COLO668 (cell line): ENCODE results near the gene PTCD1.

ENCODE experiments used
- DNase-seq: peaks from one replicate; lab custom pipeline; 2025; ENCODE audit not compliant: unreplicated experiment; lab: John Stamatoyannopoulos, UW

The PTCD1 gene

DNA sequence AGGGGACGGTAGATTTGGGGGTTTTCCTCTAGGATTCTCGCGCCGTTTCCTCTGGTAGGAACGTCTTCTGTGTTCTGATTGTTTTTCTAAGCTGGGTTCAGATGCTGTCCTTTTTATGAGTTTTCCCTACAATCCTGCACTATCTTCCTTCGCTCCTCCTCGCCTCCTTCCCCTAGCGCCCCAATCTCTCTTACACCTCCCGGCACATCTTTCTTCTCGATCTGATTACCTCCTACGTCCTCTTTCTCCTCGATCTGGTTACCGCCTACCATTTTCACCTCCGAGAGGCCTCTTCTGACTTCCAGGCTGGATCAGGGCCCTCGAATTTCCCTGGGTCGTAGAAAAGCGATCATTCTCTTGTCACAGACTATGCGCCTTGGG lies 29.4 kb downstream of the PTCD1 start:
- no peak for DNase-seq

DNA sequence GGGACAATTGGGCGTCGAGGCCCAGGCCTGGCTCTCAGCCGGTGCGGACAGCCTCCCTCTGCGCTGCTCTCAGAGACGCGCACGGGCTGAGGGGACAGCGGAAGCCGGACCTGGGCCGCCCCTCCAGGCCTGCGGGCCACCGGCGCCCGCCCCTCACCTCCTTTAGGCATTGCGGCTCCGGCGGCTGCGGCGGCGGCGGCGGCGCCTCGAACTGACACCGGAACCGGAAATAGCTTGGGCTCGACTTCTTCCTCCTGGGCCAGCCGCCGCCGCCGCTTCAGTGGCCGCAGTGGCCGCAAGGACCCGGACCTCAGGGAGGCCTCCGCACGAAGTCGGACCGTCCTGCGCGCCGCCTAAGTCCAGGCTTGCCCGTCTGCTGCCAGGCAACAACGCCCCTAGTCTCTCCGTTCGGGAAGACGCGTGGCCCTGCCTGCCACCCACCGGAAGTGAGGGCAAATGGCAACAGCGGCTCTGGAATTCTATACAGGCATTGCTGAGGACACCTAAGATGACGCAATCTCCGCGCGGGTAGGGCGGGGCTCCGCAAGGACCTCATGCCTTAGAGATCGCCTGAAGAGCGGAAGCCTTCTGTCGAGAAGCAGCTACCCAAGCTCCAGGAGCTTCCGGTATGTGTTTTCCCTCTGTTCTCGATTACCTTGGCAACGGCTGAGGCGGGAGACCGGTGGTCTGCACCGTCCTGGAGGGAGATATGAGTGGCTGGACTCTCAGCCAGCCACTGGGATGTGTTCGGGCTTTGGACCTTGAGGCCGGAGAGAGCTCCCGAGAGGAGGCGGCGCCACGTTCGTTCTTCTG lies 30.0 kb downstream of the PTCD1 start, which contains the start of the genes BUD31 and PDAP1:
Gene BUD31, plus strand, starts transcription at position 591 of the 813 bp plus-strand sequence. CDS start 2,124 bp downstream, outside the sequence.
Gene PDAP1, minus strand, starts transcription at position 219 of the 813 bp plus-strand sequence. Its CDS starts 49 bp downstream, at position 170.
- peak; percentile 93 for DNase-seq

DNA sequence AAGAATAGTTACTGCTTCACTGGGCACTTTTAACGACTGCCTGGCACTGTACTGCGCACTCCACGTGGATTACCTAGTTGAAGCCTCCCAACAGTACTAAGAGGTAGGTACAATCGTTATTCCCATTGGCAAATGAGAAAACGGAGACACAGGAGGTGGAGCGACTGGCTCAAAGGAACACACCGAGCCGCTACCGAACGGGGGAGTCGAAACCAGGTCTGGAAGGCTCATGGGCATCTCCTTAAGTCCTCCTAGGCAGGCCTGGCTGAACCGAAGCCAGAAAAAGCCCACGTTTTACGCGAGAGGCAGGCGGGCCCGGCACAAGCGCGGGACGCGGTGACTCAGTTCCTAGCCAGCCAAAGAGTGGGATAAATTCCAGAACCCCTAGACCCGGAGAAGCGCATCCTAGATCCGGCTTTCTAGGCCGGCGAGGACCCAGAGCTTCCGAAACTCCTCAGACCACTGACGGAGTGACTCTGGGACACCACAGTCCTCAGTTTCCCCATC lies 30.7 kb downstream of the PTCD1 start:
- peak; percentile 25 for DNase-seq

GRCh38 chr7:99406557-99406956 lies 32.0 kb downstream of the PTCD1 start:
- no peak for DNase-seq

DNA sequence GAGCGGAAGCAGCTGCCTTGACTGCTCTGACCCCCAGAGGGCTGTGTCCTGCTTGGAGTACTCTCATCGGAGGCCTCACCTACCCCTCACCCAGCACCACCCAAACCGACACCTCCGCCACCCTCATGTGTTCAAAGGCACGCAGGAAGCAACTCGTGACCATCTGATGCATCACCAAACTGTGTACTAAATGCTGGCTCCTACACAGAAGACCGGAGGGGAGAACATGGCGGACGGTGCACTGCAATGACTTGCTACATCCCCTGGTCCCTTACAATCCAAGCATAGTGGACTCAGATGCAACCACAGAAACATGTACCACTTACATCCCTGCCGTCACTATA lies 33.6 kb downstream of the PTCD1 start:
- no peak for DNase-seq

GRCh38 chr7:99404235-99404976 lies 34.2 kb downstream of the PTCD1 start:
- no peak for DNase-seq

DNA sequence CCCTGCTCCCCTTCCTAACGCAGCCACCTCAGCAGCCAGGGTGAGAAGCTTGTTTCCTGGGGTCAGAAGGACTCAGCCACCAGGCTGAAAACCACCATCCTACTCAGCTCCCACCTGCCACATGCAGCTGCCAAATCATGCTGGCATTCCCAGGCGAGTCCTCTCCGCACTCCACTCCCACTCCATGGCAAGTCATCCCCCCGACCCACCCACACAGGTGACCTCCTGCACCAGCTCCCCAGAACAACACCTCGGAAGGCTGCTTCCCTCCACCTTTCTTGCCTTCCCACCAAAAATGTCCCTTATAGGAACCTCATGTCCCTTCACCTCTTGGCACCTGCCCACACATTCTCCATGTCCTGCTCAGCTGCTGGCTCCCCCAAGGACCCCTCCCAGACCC lies 34.8 kb downstream of the PTCD1 start:
- no peak for DNase-seq

DNA sequence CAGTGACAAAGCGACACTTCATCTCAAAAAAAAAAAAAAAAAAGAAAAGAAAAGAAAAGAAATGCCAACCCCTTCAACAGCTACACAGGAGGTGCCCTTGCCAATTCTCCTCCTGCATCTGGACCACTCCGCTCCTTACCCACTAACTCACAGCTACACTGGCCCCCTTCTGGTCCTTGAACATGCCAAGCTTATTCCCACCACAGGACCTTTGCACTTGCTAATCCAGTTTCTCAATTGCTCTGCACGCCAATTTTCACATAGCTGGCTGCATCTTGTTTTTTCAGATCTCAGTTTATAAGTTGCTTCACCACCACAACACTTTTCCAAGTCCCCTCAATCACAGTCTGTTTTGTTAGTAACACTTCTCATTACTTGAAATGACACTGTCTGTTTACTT lies 35.7 kb downstream of the PTCD1 start:
- no peak for DNase-seq

DNA sequence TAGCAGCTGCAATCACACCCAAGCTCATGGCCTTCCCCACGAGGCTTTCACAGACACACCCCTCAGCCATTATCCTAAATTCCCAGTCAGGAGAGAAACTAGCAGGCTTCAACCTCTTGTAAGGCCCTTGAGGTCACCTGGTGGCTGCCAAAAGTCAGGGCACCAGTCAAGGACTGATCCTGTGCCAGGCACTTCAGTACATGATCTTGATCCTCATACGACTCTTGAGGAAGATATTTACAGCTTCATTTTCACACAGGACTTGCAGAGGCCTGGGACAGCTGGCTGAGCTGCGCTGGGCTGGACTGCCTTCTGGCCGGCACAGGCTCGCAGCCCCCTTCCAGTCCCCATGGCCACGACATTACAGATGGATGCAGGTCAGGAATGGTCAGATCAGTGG lies 39.0 kb downstream of the PTCD1 start:
- no peak for DNase-seq

GRCh38 chr7:99398891-99399445 lies 39.6 kb downstream of the PTCD1 start:
- DNase-seq = no peak

DNA sequence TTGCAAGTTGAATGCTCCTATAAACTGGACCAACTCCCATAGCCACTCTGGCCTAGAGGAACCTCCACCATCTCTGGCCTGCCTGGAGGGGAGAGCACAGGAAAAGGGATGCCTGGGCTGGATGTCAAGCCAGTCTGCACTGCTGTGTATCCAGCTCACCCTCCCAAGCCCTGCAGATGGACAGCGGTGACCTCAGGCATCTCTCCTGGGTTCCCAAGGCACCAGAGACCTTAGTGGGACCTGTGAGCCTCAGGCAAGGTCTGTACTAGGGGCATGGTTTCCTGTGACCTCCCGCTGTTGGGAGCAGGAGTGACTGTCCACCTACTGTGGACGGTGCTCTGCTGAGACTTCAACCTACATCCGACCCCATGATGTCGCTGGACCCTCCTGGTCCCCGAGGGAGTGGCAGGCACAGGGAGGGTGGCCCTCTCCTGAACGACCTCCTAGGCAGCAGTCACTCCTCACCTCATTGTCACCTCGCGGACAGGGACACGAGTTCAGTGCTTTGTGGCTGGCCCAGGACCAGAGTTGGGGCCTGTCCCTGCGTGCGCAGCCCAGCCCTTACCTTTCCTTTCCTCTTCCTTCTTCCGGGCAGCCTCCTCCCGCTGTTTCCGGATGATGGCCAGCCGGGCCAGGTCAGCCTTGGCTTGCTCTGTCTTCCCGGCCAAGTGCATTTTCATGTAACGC lies 41.2 kb downstream of the PTCD1 start:
- DNase-seq = no peak

GRCh38 chr7:99396418-99397296 lies 41.9 kb downstream of the PTCD1 start:
- DNase-seq = no peak

DNA sequence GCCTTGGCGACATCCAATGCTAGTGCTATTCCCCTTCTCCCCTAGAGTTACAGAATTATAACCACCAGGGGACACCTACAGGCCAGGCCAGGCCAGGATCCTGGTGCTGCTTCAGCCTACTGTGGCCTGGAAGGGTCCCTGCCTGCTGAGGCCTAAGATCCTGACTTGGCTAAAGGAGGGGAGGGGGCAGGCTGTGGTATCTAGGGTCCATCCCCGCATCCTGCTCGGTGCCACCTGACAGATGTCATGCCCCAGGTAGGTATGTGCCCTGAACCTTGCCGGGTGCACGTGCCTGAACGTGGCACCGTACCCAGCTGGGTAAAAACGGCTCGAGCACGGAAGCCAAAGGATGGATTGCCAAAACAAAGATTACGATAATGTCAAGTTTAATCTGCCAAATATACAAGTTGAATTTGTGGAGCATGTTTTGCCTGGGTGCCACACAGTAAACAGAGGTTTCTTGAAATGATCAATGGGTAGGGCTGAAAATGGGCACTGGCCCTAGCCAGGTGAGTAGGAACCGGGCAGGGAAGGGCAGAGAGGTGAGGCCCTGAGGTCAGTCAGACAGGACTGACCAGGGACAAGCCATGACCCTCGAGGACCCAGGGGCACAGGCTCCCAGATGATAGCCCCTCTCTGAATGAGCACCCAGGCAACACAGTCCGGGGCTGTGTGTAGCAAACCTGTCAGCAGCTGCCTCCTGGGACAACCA lies 42.8 kb downstream of the PTCD1 start:
- no peak for DNase-seq

DNA sequence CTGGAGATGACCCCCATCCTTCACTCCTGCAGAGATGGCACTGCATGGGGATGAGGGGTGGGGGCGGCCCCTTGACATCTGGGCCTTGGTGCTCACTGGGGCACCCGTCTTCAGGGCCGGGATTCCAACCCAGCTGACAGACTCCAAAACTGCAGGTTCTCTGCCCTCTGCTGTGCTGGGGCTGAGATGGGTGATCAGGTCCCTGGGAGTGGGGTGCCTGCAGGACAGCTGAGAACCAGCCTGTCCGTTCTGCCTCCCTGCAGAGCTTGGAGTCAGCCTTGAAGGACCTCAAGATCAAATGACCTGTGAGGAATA lies 44.5 kb downstream of the PTCD1 start:
- DNase-seq = no peak

DNA sequence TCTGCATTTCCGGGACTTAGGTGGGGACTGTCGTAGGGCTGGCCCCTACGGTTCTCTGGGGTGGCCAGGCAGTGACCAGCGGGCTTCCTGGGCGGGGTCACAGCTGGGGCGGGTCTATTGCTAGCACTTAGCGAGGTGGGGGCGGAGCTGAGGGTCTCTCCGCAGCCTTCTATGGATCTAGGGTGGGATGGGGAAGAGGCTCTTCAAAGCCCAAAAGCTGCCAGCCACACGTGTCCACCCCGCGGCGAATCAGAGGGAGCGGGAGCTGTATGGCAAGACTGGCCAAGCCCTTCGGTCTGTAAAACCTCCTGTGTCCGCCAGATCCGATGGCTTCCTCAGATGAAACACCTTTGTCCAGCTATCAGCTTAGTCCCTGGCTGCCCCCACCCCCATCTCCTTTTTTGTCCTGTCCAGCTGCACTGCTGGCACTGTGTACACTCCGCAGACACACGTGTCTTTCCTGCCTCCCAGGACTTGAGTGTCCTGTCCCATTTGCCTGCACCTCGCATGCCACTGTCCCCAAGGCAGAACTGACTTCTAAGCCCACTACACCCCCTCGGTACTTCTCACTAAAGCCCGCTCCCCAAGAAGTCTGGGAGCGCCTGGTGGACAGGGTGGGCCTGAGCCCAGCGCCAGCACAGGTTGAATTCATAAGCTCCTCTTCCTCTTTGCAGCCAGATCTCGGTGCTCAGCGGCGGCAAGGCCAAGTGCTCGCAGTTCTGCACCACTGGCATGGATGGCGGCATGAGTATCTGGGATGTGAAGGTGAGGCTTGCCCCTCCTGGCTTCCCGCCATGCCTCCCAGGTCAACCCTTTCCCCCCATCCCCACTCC lies 45.0 kb downstream of the PTCD1 start:
- no peak for DNase-seq

GRCh38 chr7:99392659-99393354 lies 45.8 kb downstream of the PTCD1 start:
- peak; percentile 92 for DNase-seq

DNA sequence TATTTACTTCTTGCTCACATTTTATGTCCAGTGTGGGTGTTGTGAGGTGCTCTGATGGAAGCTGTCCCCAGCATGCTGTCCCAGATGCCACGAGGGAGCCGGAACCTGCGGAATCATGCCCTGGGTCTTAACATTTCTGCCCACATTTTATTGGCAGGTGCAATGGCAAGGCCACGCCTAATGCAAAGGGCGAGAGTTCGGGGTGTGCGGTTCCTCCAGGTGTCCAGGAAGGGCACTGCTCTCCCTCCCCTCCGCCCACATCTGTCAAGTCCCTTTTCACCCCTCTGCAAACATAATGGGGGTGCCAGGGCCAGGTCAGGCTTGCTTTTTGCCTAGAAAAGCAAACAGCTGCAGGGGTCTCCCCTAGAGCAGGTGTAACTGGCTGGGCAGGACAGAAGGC lies 46.6 kb downstream of the PTCD1 start:
- DNase-seq = peak; percentile 42

- DNase-seq = no peak
These were observed 47.5 kb downstream of the PTCD1 start for GRCh38 chr7:99390941-99391602.
